Activated T-helper 9 cell treated with anti-CD3 and anti-CD28 coated beads, Interleukin-2, amount 50 U/mL, for 16 hours (primary cell): ENCODE measurements around the gene HNRNPA1.
A peak's percentile ranks its signal among the peaks of the same experiment; 100 is the strongest.
"Not testable (repeated sequence)": the region's sequence is repeated elsewhere in the genome, so short reads cannot be mapped to it uniquely, and the experiment has no call there.

ENCODE experiments used
- DNase-seq: peaks from one replicate; pipeline ENCODE4 v3.0.0-alpha.2; 2020; ENCODE audit warnings: low read depth

HNRNPA1 gene

DNA sequence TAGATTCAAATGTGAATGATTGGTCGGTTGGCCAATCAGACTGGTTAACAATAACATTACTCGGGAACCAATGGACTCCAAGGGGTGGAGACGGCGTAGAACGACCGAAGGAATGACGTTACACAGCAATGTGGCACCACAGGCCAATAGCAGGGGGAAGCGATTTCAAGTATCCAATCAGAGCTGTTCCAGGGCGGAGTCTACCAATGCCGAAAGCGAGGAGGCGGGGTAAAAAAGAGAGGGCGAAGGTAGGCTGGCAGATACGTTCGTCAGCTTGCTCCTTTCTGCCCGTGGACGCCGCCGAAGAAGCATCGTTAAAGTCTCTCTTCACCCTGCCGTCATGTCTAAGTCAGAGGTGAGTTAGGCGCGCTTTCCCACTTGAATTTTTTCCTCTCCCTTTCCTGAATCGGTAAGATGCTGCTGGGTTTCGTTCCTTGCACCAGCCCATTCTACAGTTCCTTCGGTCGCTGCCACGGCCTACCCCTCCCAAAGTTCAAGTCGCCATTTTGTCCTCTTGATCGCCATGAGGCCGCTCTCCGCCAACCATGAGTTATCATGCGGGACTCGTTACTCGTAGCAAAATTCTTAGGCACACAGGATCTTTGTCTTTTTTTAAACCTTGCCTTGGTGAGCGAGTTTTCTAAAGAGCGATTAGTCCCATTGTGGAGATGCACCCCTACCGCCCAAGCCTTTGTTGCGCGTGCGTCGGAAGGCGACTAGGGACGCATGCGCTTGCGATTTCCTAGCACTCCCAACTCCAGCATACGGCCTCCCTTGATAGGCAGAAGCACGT, at the start of gene HNRNPA1:
Gene HNRNPA1, plus strand, starts transcription at position 259 of the 793 bp plus-strand sequence. Its CDS starts 82 bp downstream, at position 341.
- peak; percentile 87 for DNase-seq

- not testable (repeated sequence) for DNase-seq
Measured at GRCh38 chr12:54231269-54231668, 49.3 kb upstream of the HNRNPA1 start.

DNA sequence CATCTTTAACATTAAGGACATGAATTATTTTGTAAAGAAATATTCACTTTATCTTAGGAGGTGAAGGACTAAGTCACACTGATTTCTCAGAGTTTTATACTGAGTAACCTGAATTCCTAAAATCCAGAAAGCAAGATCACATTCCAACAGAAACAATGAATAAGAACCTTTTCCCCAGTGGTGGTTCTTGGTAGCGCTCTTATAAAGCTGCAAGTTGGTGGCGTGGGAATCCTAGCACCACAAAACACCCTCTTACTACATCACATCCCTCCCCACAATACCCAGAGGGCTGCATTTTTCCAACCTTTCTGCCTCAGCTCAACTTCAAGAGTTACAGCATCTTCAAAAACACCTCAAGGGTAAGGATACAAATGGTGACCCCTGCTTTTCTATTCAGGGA, 47.7 kb upstream of the HNRNPA1 start:
- no peak for DNase-seq

- no peak for DNase-seq
Measured at GRCh38 chr12:54238531-54238930, 42.0 kb upstream of the HNRNPA1 start.

DNA sequence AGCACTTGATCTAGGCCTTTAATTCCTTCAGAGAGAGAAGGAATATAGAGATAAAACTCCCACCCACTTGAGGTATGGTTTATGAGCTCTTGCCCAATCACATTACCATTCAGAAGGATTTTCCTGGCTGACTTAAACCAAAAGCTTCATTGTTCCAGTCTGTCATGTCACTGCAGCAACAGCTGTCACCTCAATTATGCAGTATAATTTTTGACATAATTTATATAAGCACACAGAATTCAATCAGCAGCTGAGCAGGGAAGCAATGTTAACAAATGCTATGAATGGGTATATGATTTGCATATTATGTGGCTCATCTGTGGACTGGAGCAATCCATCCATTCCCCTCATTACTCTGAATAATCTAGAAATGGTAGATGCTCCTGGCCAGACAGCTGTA, 40.9 kb upstream of the HNRNPA1 start:
- no peak for DNase-seq

DNA sequence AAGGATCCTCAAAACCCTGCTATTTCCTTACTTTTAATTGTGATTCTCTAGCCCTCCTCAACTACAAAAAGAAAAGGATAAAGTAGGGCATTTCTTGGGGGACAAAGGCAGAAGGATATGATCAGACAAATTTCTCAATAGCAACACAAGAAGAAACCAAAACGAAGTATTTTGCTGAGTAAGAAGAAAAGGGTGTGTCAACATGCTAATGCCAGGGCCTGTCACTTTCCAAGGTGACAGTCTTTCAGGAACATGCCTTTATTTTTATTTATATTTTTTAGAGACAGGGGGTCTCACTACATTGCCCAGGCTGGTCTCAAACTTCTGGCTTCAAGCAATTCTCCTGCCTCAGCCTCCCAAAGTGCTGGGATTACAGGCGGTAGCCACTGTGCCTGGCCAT, 40.4 kb upstream of the HNRNPA1 start:
- DNase-seq: no peak

DNA sequence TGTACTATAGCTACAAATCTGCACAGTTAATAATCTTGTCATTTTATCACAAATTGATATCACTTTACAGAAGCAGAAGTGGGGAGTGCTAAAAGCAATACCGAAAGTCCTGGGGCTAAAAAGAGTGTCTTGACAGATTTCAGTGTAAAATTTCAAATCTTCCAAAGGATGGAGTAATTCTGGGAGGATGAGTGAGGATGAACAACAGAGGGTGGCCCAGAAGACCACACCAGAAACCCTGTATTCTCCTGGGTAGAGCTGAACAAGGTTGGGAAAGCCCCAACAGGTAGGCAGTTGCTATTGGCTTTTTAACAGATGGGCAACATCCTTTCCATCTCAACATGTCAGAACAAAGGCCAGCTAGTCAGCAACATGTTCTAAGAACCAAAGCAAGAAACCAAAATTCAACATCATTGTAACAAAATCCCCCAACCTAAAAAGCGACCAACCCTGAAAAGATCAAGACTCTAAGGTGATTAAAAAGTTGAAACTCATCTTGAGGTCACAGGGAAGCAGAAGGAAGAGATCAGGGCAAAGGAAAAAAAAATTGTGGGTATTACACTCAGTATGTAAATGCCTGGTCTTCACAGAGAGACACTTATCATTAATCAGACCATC, 39.4 kb upstream of the HNRNPA1 start:
- DNase-seq: no peak

DNA sequence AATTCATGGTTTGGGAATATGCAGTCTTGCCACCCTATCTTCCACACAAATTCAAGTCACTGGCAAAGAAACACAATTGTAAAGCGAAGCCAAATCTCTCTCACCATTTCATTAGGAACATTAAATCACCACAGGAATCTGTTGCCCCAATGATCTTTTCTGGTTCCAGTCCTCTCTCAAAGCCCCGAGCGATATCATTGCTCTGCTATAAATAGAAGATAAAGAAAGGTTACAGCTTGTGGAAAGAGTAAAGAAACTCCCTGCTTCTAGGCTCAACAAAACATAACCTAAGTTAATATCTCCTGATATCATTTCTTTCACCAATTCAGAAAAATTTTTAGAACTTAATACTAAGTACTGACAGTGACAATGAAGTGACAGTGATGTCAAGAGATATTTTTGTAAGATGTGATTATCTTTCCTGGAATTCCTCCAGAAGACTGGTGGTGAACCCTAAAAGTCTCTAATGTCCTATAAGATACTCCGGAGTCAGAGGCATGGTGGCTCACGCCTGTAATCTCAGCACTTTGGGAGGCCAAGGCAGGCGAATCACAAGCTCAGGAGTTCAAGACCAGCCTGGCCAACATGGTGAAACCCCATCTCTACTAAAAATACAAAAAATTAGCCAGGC, 34.4 kb upstream of the HNRNPA1 start:
- no peak for DNase-seq

- DNase-seq: no peak
Measured at GRCh38 chr12:54249489-54249888, 31.0 kb upstream of the HNRNPA1 start.

DNA sequence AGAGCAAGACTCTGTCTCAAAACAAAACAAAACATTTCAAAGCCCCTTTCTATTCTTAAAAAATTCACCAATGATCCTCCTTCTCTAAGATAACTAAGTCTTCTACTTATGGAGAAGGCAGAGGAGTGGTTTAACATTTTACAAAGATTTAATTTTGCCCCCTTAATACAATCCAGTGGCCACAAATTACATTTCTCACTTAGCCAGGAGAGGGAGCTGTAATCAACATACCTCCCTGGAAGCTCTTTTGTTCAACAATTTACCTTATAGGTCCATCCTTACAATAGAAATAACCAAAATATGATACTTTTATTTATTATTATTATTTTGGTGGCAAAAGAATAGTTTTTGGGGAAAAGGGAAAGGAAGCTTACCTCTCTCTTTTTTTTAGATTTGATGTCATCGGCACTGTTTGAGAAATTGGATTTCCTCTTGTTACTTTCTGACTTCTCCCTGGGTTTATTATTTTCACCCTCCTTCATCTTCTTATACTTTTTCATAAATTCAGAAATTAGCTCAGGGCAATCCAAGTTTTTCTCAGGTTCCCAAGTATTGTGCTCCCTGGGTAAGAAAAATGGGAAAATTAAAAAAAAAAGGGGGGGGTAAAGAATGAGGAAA, 28.8 kb upstream of the HNRNPA1 start:
- no peak for DNase-seq

DNA sequence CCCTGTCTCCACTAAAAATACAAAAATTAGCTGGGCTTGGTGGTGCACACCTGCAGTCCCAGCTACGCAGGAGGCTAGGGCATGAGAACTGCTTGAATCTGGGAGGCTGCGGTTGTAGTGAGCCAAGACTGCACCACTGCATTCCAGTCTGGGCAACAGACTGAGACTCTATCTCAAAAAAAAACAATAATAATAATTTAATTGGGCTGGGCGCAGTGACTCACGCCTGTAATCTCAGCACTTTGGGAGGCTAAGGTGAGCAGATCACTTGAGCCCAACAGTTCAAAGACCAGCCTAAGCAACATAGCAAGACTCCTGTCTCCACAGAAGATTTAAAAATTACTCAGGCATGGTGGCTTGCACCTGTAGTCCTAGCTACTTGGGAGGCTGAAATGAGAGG, 27.3 kb upstream of the HNRNPA1 start:
- DNase-seq: no peak

DNA sequence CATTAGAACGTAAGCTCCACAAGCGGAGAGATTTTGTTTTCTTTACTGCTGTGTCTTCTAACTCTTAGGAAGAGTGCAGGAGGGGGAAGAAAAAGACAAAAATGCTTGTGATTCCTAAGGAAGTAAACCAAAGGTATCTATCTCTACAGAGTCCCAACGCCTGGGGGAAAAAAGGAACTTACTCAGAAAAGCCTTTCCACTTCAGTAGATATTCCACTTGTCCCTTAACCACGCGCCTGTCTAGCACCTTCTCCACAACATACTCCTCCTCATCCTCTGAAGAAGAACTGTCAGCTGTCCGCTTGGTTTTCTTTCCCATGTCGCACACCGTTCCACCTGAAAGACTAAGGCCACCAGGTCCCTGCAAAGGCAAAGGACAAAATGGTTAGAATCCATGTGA, 23.2 kb upstream of the HNRNPA1 start:
- DNase-seq: no peak

- no peak for DNase-seq
Measured at GRCh38 chr12:54258201-54258681, 22.3 kb upstream of the HNRNPA1 start.

DNA sequence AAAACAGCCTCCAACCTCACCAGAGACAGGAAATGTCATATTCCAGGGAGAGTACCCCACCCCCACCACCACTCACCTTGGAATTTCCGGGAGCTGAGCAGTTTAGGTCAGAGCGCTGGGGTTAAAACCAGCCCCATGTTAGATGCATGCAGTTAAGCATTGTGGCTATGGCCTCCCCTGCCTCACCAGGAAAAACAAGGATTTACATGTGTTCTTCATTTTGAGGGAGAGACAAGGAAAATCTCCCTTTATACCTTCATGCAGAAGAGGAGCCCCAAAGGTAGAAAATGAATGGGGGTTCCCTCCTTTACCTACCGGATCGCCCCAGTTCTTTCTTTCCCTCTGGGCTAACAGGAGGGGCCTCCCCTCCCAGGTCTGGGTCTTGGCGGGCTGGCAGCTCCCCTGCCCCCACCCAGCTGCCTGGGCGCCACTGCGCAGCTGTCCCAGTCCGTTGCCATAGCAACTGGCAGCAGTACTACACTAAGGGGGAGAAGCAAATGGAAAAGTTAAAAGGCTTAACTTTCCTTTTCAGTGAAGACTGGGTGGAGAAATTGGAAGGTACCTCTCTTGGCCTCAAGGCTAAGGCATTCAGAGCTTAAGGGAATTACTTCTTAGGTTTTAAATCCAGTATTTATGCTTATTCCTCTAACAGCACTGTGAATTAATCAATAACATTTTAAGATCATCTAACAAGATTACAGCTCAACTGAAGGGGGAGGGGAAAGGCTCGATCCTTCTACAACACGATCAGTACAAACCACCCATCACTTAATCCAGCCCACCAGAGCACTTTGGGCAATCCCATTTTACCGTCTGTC, 21.1 kb upstream of the HNRNPA1 start:
- DNase-seq: no peak

- no peak for DNase-seq
Measured at GRCh38 chr12:54261815-54262402, 18.6 kb upstream of the HNRNPA1 start.

DNA sequence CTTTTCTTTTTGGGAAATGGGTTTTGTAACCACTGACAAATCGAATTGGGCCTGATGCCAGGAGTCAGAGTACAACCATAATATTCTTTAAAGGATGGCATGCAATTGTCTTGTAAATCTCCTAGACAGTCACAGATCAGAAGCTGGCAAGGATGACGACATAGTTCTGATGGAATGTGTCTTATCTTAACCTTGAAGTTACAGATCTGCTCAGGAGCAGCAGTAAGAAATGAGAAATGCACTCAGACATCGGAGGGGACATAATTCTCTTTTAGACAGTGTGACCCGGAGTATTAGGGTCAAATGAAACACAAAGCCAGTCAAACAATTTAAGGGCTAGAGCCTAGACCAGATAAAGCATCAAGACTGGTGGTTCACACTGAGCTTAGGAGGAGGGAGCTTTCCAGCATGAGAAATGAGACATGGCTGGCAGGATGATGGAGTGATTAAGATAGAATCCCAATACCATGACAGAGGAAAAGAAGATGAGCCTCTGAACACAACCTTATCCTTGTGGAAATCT, 18.1 kb upstream of the HNRNPA1 start:
- DNase-seq: no peak

- DNase-seq: no peak
Measured at GRCh38 chr12:54265364-54265812, 15.1 kb upstream of the HNRNPA1 start.

DNA sequence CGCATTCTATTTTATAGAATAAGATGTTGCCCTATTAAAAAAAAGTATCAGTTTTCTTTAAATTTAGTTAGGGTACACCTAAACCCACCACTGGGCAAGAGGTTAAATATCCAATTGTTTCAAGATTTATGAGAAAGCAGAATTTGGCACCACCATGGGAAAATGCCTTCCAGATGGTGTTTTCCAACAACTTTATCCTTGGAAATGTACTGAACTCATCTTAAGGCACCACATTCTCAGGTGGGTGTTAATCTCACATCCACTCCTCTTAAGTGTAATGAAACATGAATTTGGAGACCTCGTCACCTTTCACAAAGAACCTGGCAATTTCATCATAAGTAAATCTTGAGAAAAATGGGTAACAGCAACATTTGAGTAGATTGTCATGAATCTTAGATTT, 13.7 kb upstream of the HNRNPA1 start:
- no peak for DNase-seq

- no peak for DNase-seq
Measured at GRCh38 chr12:54270345-54270744, 10.2 kb upstream of the HNRNPA1 start.

- no peak for DNase-seq
Measured at GRCh38 chr12:54272214-54272613, 8.3 kb upstream of the HNRNPA1 start.

GRCh38 chr12:54273981-54274380, 6.5 kb upstream of the HNRNPA1 start:
- DNase-seq: no peak
